Activated naive CD4-positive, alpha-beta T cell treated with Interleukin-2 at 50 U/mL for 16 hours (primary cell): ENCODE data around the gene SH3RF2.

Experiments
- DNase-seq: peaks from one replicate; pipeline ENCODE4 v3.0.0-alpha.2; 2020

Gene SH3RF2

DNA sequence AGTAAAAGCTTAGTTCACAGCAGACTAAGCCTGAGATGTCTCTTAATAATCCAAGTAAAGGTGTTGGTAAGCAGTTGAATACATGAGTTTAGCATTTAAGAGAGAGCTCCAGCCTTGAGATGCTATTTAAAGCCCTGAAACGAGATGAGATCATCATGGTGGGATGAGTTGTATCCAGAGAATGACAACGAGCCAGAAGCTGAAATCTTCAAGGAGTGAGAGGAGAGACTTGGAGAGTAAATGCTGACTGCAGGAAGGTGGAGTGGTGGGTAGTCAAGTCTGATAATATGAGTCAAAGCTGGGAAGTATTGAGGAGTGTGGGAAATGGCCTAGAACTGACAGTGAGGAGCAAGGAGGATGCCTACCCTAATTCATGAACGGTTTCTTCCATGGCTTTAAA, 115.3 kb downstream of the SH3RF2 start:
- no peak for DNase-seq

GRCh38 chr5:146052780-146053179, 116.4 kb downstream of the SH3RF2 start:
- no peak for DNase-seq

DNA sequence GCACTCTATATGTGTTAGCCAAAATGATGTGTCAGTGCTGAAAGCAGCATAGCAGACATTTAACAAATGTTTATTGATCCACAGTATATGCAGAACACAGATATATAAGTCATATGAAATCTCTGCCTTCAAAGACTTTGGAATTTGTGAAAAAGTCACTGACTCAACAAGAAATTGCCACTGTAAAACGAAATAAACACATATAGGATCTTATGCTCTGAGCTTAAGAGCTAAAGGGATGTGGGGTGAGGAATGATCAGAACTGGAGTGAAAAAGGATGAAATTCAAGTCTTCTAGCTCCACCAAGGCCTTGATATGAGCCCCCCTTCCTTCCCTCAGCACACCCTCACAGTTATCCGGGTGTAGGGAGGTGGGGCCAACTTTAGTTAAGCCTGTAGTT, 119.1 kb downstream of the SH3RF2 start:
- DNase-seq: no peak

- DNase-seq: no peak
Measured at GRCh38 chr5:146059460-146060220, 123.3 kb downstream of the SH3RF2 start.

GRCh38 chr5:146060221-146060585, 123.8 kb downstream of the SH3RF2 start:
- DNase-seq: no peak

- DNase-seq: no peak
Measured at GRCh38 chr5:146066968-146067367, 130.6 kb downstream of the SH3RF2 start.

DNA sequence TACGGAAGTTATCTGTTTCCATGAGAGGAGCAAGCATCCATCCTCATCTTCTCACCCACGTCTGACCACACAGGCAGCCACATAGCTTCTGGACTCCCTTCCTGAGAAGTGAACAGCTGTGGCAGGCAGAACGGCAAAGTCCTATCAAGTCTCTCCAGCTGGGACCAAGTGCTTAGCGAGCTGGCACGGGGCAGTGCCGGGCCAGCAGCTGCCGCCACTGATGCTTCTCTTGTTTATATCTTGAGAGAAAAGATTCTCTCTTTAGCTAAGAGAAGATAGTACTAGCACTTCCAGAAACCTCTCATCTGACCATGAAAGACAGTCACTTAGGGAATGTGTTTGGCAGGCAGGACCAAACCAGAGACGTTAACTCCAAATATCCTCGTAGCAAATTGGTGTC, 131.8 kb downstream of the SH3RF2 start:
- no peak for DNase-seq

- DNase-seq: no peak
Measured at GRCh38 chr5:146068977-146069779, 132.8 kb downstream of the SH3RF2 start.

DNA sequence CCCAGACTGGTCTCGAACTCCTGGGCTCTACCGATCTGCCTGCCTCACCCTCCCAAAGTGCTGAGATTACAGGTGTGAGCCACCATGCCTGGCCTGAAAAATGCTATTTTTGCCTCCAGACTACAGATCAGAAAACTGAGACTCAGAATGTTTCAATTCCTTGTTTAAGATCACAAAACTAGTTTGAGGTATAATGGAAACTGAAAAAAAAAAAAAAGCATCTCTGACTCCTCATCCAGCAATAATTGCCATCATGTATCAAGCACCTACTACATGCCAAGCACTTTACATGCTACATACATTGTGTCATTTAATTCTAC, 133.4 kb downstream of the SH3RF2 start:
- no peak for DNase-seq

DNA sequence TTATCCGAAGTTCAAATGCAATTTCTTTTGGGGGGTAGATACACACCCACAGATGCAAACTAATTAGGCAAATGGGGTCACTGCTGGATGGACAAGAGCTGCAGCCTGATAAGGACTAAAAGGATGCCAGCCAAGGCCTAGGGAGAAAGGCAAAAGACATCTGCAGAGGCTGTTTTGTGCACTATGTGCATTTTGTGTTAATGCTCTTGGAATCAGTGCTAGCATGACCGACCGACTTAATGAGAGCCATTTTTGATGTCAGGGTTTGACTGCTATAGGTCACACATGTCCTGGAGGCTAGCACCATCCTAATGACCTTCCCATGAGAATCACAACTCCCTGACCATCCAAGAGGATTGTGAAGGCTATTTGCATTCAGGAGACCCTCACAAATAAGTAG, 134.4 kb downstream of the SH3RF2 start:
- no peak for DNase-seq

DNA sequence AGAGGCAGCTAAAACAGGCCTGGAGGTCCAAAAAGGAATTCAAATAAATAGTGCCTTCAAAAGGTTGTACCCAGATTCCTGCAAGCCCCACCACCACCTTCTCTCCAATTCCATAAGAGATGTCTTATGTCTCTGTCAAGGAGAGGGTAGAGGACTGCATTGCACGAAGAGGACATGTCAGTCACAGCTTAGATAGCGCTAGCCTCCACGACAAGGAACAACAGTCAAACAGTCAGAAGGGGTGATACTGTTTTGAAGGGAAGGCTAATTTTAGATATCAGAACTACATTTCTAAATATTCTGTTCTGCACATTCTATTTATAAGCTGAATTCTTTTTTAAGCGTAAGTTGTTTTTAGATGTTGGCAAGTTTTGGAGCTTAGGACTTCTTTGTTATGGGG, 134.8 kb downstream of the SH3RF2 start:
- no peak for DNase-seq

DNA sequence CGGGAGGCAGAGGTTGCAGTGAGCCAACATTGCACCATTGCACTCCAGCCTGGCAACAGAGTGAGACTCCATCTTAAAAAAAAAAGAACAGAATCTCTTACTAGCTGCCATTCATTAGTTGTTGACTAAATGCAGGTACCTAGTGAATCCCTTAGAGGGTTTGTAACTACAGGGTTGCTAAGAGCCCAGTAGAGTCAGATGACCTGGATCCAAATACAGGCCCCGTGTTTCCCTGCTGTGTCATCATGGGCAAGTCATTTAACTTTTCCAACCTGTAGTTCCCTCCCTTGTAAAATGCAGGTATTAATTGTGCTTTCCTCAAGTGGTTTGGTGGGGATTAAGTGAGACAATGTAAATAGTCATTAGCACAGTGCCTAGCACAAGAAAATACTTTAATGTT, 136.2 kb downstream of the SH3RF2 start:
- DNase-seq: no peak

DNA sequence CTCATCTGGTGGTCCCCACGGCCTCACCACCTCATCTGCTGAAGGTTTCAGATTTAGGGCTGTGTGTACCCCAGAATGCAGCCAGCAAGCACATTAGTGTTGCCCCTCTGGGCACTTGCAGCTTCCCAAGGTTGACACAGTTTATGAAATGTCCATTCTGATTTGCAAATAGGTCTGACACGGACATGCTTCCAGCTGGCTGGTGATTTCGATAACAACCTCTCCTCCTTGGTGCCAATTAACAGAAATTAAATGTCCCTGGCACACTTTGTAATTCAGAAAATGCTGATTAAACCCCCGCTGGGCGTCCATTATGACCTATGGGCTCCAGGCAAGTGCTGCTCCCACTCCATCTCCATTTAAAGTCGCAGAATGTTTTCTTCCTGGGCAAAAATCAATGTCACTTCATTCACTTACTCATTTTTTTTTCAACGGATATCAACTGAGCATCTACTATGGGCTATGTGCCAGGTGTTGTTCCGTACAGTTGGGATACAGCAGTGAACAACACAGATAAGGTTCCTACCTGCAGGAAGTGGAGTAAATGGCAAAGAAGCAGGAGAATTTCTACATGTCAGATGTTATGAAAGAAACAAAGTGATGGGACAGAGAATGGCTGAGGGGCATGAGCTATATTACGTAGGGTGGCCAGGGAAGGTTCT, 137.0 kb downstream of the SH3RF2 start:
- no peak for DNase-seq

DNA sequence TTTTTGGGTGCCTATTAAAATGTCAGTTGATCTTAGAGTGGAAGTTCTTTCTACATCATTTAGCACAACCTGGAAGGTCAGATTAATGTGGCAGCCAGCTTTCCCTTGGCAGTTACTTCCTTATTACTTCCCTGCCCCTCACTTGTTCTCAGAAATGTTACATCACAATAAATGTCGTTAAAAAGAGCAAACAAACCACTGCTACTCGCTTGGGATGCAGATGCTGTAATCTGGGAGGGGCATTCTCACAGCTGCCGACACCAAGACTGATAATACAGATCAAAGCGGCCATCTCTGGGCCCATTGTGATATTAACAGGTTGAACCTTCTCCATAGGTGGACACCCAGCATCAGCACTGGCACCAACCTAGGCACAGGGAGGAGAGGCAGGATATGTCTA, 139.7 kb downstream of the SH3RF2 start:
- DNase-seq: no peak

GRCh38 chr5:146076455-146076854, 140.1 kb downstream of the SH3RF2 start:
- no peak for DNase-seq

DNA sequence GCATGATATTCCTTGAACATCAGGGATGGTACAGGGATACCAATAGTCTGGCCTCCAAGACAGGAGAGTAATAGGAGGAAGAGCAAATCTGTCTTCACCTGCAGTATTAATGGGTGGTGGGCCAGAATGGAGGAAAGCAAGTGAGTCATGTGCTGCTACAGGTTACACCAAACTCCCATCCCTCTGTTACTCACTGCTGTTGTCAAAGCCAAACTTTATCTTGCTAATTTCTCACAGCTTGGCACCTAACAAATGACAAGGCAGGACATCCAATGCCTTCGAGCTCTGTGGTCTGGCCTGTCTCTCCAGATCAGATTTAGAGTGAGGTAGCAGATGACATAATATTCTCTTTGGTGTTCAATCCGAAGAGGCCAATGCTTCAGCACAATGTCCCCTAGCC, 142.2 kb downstream of the SH3RF2 start:
- DNase-seq: no peak

DNA sequence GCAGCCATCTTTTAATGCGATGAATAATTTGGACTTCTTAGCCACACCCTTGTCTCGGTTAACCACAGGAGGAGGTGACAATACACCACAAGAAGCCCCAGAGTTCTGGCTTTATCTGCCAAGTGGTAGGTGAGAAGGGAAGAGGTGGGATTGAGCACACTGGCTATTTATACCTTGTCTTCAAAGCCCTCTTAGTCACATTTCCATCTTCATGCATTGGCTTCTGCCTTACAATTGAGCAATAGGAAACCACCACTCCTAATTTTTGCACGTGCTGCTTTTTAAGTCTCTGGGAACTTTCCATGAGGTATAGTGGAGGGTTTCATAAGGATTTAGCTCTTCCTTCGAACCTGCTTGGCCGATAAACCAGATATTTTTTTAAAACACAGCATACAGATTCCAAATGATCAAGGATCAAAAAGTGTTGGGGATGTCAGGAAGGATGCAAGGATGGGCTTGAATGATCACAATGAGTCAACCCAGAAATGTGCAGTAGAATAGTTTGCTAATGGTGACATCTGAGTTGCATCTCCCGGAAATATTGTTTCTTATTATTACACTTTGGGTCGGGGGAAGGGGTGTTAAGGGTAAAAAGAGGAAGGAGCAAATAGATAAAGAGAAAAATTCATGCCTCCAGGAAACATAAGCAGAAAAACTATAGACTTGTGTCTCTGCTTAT, 143.5 kb downstream of the SH3RF2 start:
- DNase-seq: peak; percentile 4

DNA sequence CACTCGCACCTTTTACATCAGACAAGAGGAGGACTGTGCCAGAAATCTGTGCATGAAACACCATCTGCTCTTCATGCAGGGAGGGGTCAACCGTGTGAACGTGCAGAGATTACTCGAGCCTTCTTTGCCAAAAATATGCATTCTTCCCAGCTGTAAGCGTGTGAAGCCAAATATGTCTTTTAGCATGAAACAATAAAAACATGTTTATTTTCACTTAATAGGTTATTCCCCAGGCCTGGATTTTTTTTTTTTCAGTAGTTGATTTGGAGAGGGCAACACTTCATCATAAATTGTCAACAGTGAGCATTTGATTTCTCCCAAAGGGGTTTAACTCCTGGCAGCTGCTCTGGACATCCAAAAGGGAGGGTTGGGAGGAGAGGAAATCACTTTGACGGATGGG, 145.2 kb downstream of the SH3RF2 start:
- no peak for DNase-seq

- DNase-seq: no peak
Measured at GRCh38 chr5:146082798-146083197, 146.4 kb downstream of the SH3RF2 start.

DNA sequence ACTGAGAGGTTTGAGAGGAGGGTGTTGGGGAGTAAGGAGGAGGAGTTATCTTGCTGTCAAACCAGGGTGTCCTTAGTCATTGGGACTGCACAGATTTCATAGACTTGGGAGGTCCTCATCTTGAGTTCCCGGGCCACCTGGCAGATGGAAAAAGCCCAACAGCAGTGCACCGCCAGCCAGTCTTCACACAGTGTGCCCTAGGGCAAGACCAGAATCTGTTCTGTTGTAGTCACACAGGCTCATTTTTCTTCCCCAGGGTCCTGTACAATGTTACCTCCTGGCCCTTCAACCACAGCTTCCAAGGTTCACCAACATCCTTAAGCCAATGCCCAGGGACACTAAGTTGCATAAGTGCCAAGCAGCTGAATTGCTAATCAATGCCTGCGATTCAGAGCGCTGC, 148.0 kb downstream of the SH3RF2 start:
- no peak for DNase-seq

- DNase-seq: no peak
Measured at GRCh38 chr5:146088098-146088497, 151.7 kb downstream of the SH3RF2 start.

- DNase-seq: no peak
Measured at GRCh38 chr5:146089287-146089686, 152.9 kb downstream of the SH3RF2 start.

DNA sequence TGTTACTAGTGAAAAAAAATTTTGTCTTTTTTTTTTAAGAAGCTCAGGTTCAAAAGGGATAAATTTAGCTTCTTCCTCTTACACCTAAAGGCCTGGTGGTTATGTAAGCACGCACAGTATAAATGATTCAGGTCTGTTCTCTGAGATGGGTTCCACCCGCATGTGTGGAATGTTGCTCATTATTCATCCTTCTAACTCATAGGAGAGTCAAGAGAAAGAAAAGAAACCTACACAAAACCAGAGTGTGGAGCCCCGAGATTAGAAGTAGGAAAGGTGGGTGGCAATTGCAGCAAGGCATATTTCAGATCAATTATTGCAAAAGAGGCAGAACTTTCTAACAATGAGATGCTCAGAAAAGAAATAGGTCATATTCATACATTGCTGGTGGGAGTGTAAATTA, 155.5 kb downstream of the SH3RF2 start:
- no peak for DNase-seq

GRCh38 chr5:146098047-146098446, 161.7 kb downstream of the SH3RF2 start:
- DNase-seq: no peak
